Activated CD4-positive, alpha-beta memory T cell treated with anti-CD3 and anti-CD28 coated beads for 36 hours (primary cell): Measurements from ENCODE around the gene SPOPL. TPM values are rescaled to one million over a fixed set of nuclear protein-coding genes. Genes with fewer than 3 reads are reported as not detected.
"Not testable (repeated sequence)": the region's sequence is repeated elsewhere in the genome, so short reads cannot be mapped to it uniquely, and the experiment has no call there.

Experiments used
- CTCF ChIA-PET: fragments of 350-600 bp; sonication (Branson Sonifier 250); formaldehyde crosslinking; loops from one replicate; lab custom pipeline; 2021; ENCODE audit warnings: antibody characterized with exemption, inconsistent platforms; lab: Charles Lee
- POLR2A ChIA-PET: fragments of 350-600 bp; sonication (Branson Sonifier 250); formaldehyde crosslinking; loops from one replicate; lab custom pipeline; 2021; ENCODE audit warnings: antibody characterized with exemption; lab: Charles Lee
- DNase-seq: peaks from one replicate; pipeline ENCODE4 v3.0.0-alpha.2; 2020
- H3K27ac Mint-ChIP-seq: one replicate; pipeline ENCODE4 v1.8.0; 2021; ENCODE audit warnings: mixed read lengths
- H3K27me3 Mint-ChIP-seq: one replicate; pipeline ENCODE4 v1.8.0; 2021; ENCODE audit warnings: mixed read lengths
- H3K36me3 Mint-ChIP-seq: one replicate; pipeline ENCODE4 v1.8.0; 2021; ENCODE audit warnings: mixed read lengths
- H3K4me1 Mint-ChIP-seq: one replicate; pipeline ENCODE4 v1.8.0; 2021; ENCODE audit warnings: low read depth, mixed read lengths
- H3K4me3 Mint-ChIP-seq: one replicate; pipeline ENCODE4 v1.8.0; 2021; ENCODE audit warnings: mild to moderate bottlenecking, mixed read lengths
- H3K9me3 Mint-ChIP-seq: one replicate; pipeline ENCODE4 v1.8.0; 2021; ENCODE audit warnings: mixed read lengths
- intact Hi-C: fragments of 100-400 bp; cut with micrococcal nuclease; formaldehyde crosslinking; loops from one replicate; pipeline ENCODE4 v1.15.1; 2023
- total RNA-seq, 2 experiments: library from RNA; stranded (reverse); gene quantifications; one replicate each; pipeline ENCODE4 v1.2.3, GENCODE V29; 2021

The SPOPL gene
- total RNA-seq, 2 experiments from 2014 or later, result 10.6 to 12.3 TPM

DNA sequence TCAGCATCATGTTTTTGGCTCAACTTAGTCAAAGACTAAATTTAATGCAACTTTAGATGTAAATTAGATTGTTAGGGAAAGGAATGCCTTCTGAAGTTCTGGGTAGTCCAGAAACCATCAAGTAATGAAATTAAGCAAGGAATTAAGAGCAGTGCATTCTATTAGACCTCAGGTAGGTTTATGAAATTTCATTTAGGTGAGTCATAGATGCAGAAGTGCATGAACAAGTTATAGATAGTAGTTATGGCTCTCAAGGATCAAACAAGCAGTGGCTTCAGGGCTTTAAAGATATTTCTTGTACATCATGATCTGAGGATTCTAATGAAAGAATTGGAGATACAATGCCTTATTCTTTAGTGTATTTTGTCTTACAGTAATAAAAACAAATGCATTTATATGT lies 25.4 kb upstream of the SPOPL start:
- H3K4me1 Mint-ChIP-seq, result no peaks in the 10 kb centered on the region
- intact Hi-C loops, result loop anchor here (10.0 kb wide), 1 partner anchor 309 kb away; the partner anchor contains the start of gene NXPH2
- no peaks in the 10 kb centered on the region for H3K36me3 Mint-ChIP-seq
- H3K9me3 Mint-ChIP-seq, result no peaks in the 10 kb centered on the region
- H3K4me3 Mint-ChIP-seq, result no peak overlapping the region
- no peak overlapping the region for H3K27ac Mint-ChIP-seq
- H3K27me3 Mint-ChIP-seq, result no peaks in the 10 kb centered on the region
- no peak for DNase-seq
- ChIA-PET CTCF (no interaction called here), POLR2A (no interaction called here)

- no peaks in the 10 kb centered on the region for H3K9me3 Mint-ChIP-seq
- intact Hi-C loops, result loop anchor here (10.0 kb wide), 1 partner anchor 308 kb away; the partner anchor contains the start of gene NXPH2
Measured at GRCh38 chr2:138476940-138477339, 24.6 kb upstream of the SPOPL start.

GRCh38 chr2:138482796-138483195 lies 18.8 kb upstream of the SPOPL start:
- H3K27ac Mint-ChIP-seq, H3K9me3 Mint-ChIP-seq: not testable (repeated sequence)
- CTCF ChIA-PET, result interaction anchor here (1.2 kb wide), 1 partner anchor 15 kb away, joined by 3 read pairs; no protein-coding TSS in a partner anchor

More at GRCh38 chr2:138476940-138477339, 24.6 kb upstream of the SPOPL start:
- no peak for DNase-seq
- no peaks in the 10 kb centered on the region for H3K4me1 Mint-ChIP-seq
- no peak overlapping the region for H3K4me3 Mint-ChIP-seq
- H3K27me3 Mint-ChIP-seq, result no peaks in the 10 kb centered on the region
- ChIA-PET CTCF (no interaction called here), POLR2A (no interaction called here)
- H3K36me3 Mint-ChIP-seq, result no peaks in the 10 kb centered on the region
- no peak overlapping the region for H3K27ac Mint-ChIP-seq

DNA sequence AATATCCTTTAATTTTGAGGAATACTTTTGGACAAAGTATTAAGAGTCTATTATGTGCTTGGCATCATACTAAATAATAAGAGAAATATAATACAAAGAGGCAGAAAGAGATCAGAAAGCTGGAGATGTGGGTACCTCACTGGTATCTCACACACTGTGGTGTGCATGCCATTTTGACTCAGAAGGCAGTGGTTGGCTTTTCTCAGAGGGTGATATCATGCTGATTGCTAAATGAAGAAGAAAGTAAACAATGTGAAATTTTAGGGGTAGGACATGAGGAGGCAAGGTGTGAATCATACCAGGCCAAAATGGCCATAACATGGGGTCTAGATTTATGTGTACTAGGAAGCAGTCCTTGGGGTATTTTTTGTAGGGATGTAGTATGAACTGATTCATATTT lies 16.6 kb upstream of the SPOPL start:
- ChIA-PET CTCF (no interaction called here), POLR2A (no interaction called here)
- no peaks in the 10 kb centered on the region for H3K4me1 Mint-ChIP-seq
- no peak for DNase-seq
- intact Hi-C loops, result no loop called here
- H3K27ac Mint-ChIP-seq, result no peak overlapping the region
- peaks cover 4% of the 10 kb centered on the region for H3K9me3 Mint-ChIP-seq
- H3K27me3 Mint-ChIP-seq, result no peaks in the 10 kb centered on the region
- no peak overlapping the region for H3K4me3 Mint-ChIP-seq
- peaks cover 4% of the 10 kb centered on the region for H3K36me3 Mint-ChIP-seq

More at GRCh38 chr2:138482796-138483195, 18.8 kb upstream of the SPOPL start:
- DNase-seq, H3K4me3 Mint-ChIP-seq, H3K36me3 Mint-ChIP-seq, H3K4me1 Mint-ChIP-seq, intact Hi-C loops, H3K27me3 Mint-ChIP-seq, POLR2A ChIA-PET: not testable (repeated sequence)

DNA sequence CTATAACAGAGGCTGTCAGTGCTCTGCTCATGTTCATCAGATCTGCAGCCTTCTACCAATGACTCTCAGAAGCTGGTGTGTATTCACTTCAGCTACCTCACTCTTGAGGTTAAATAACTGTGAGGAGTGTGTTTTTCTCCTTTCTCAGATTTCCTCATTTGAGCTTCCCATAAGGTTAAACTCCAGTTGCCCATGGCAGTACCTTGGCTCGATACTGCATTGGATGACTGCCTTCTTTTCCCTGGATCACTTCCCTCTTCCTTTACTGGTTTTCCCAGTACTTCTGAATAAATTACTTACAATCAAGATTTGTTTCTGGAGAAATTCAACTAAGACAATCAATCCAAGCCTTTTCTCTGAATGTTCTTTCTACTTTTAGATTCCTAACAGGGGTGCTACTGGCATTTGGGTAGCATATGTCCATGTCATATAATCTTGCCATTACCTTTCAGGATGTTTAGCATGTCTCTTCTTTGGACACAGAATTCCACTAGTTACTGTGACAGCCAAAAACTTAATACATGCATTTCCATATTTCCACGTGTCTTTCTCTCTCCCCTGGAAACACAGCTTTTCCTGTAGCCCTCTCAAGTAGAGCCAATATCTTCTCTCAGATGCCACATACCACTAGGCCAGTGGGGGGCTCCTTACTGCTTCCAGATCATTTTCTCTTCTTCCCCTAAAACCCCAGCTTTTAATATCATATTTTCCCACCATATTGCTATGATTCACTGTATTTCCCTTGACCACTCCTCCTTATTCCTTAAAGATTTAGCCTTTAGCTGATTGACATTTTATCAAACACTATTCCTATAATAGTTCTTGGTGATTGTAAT lies 15.0 kb upstream of the SPOPL start:
- H3K27ac Mint-ChIP-seq, result no peak overlapping the region
- ChIA-PET CTCF (no interaction called here), POLR2A (no interaction called here)
- peaks cover 4% of the 10 kb centered on the region for H3K36me3 Mint-ChIP-seq
- H3K4me1 Mint-ChIP-seq, result no peaks in the 10 kb centered on the region
- peaks cover 4% of the 10 kb centered on the region for H3K9me3 Mint-ChIP-seq
- DNase-seq, result no peak
- H3K27me3 Mint-ChIP-seq, result no peaks in the 10 kb centered on the region
- intact Hi-C loops, result no loop called here
- no peak overlapping the region for H3K4me3 Mint-ChIP-seq

- no peak overlapping the region for H3K4me3 Mint-ChIP-seq
- no peaks in the 10 kb centered on the region for H3K36me3 Mint-ChIP-seq
- ChIA-PET CTCF (interaction anchor here (1.3 kb wide), 1 partner anchor 10 kb away, joined by 4 read pairs; no protein-coding TSS in a partner anchor), POLR2A (no interaction called here)
- intact Hi-C loops, result no loop called here
- no peak overlapping the region for H3K27ac Mint-ChIP-seq
- no peak for DNase-seq
- H3K4me1 Mint-ChIP-seq, result peaks cover 3% of the 10 kb centered on the region
- H3K27me3 Mint-ChIP-seq, result no peaks in the 10 kb centered on the region
- H3K9me3 Mint-ChIP-seq, result no peaks in the 10 kb centered on the region
Measured at GRCh38 chr2:138490673-138491494, 10.7 kb upstream of the SPOPL start.

GRCh38 chr2:138491495-138491862 lies 10.1 kb upstream of the SPOPL start:
- Mint-ChIP-seq H3K36me3 (no peaks in the 10 kb centered on the region), H3K4me3 (no peak overlapping the region), H3K9me3 (no peaks in the 10 kb centered on the region), H3K27me3 (no peaks in the 10 kb centered on the region), H3K27ac (no peak overlapping the region), H3K4me1 (peaks cover 3% of the 10 kb centered on the region)
- intact Hi-C loops, result no loop called here
- POLR2A ChIA-PET, result no interaction called here
- CTCF ChIA-PET, result interaction anchor here (1.3 kb wide), 1 partner anchor 9 kb away, joined by 4 read pairs; no protein-coding TSS in a partner anchor
- DNase-seq, result no peak

DNA sequence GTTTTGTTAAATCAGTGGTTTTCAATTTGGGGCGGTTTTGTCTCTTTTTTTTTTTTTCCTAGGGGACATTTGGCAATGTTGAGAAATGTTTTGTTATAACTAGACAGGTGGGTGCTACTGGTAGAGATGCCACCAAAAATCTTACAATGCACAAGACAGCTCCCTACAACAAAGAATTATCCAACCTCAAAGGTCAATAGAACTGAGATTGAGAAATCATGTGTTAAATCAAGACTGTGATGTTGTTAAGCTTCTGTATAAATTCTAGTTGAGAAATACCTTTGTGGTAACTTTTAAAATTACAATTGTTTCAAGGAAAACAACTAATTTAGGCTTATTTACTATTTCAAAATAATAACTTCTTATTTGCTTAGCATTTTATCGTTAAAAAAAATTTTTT lies 9.4 kb upstream of the SPOPL start:
- peaks cover 3% of the 10 kb centered on the region for H3K4me1 Mint-ChIP-seq
- no peaks in the 10 kb centered on the region for H3K36me3 Mint-ChIP-seq
- intact Hi-C loops, result no loop called here
- ChIA-PET POLR2A (no interaction called here), CTCF (interaction anchor here (1.3 kb wide), 1 partner anchor 9 kb away, joined by 4 read pairs; no protein-coding TSS in a partner anchor)
- H3K27ac Mint-ChIP-seq, result no peak overlapping the region
- no peak overlapping the region for H3K4me3 Mint-ChIP-seq
- no peaks in the 10 kb centered on the region for H3K27me3 Mint-ChIP-seq
- no peaks in the 10 kb centered on the region for H3K9me3 Mint-ChIP-seq
- no peak for DNase-seq

DNA sequence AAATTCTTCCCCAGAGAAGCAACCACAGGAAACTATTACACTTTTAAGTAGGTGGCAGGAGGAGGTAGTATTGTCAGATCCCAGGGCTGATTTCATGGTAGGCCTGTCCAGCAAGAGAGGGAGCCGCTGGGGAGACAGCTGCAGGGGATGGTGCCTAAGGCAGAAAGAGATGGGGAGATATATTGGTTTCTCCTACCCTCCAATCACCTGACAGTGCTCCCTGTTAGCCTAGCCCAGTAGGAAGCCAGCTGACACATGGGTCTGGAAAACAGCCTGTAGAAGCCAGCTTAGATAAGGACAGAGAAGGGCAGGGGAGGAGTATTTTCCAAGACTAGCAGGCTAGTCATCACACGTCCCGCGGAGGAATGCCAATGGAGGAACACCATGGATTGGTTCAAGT lies 8.2 kb upstream of the SPOPL start:
- Mint-ChIP-seq H3K36me3 (no peaks in the 10 kb centered on the region), H3K27me3 (no peaks in the 10 kb centered on the region)

GRCh38 chr2:138494265-138494966 lies 7.2 kb upstream of the SPOPL start:
- no peak overlapping the region for H3K4me3 Mint-ChIP-seq
- peaks cover 3% of the 10 kb centered on the region for H3K4me1 Mint-ChIP-seq
- ChIA-PET POLR2A (interaction anchor here (0.8 kb wide), 1 partner anchor 9 kb away, joined by 3 read pairs; no protein-coding TSS in a partner anchor), CTCF (no interaction called here)
- no peak for DNase-seq
- intact Hi-C loops, result no loop called here
- H3K9me3 Mint-ChIP-seq, result no peaks in the 10 kb centered on the region
- no peak overlapping the region for H3K27ac Mint-ChIP-seq
- no peaks in the 10 kb centered on the region for H3K36me3 Mint-ChIP-seq
- no peaks in the 10 kb centered on the region for H3K27me3 Mint-ChIP-seq

More for the DNA sequence above, 8.2 kb upstream of the SPOPL start:
- Mint-ChIP-seq H3K4me1 (peaks cover 3% of the 10 kb centered on the region), H3K9me3 (no peaks in the 10 kb centered on the region), H3K4me3 (no peak overlapping the region), H3K27ac (no peak overlapping the region)
- ChIA-PET CTCF (no interaction called here), POLR2A (no interaction called here)
- no peak for DNase-seq
- intact Hi-C loops, result no loop called here

DNA sequence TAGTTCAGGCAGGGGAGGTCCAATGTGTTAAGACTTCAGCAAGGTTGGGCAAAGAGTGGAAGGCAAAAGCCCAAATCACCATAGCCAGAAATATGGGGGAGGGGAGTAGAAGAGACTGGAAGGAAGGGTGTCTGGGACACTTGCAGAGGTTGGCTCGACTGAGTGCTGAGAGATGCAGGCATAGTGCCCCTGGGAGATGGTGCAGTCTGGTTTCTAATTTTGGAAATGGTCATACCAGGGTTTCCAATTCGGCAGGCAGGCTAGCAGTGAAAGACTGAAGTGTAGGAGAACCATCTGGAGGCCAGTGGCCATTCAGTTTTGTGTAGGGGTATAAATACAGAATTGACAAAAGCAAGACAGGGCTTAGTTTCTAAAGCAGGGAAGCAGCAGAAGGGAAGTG lies 6.2 kb upstream of the SPOPL start:
- Mint-ChIP-seq H3K9me3 (no peaks in the 10 kb centered on the region), H3K27me3 (no peaks in the 10 kb centered on the region), H3K27ac (no peak overlapping the region), H3K4me1 (peaks cover 10% of the 10 kb centered on the region), H3K36me3 (no peaks in the 10 kb centered on the region), H3K4me3 (no peak overlapping the region)
- POLR2A ChIA-PET, result no interaction called here
- no peak for DNase-seq
- intact Hi-C loops, result no loop called here
- CTCF ChIA-PET, result interaction anchor here (0.6 kb wide), 1 partner anchor 332 kb away, joined by 3 read pairs; no protein-coding TSS in a partner anchor
